Colon (tissue), 2 donors: ENCODE results near the gene OOSP4B.
"Not testable (repeated sequence)": the region's sequence is repeated elsewhere in the genome, so short reads cannot be mapped to it uniquely, and the experiment has no call there.

Source experiments
- FAIRE-seq: peaks from 2 replicates; lab custom pipeline; 2012; peaks lifted over from hg19 to GRCh38; lab: Jason Lieb, UNC
- donor health status: control.
- donor health status: control.

Gene OOSP4B

DNA sequence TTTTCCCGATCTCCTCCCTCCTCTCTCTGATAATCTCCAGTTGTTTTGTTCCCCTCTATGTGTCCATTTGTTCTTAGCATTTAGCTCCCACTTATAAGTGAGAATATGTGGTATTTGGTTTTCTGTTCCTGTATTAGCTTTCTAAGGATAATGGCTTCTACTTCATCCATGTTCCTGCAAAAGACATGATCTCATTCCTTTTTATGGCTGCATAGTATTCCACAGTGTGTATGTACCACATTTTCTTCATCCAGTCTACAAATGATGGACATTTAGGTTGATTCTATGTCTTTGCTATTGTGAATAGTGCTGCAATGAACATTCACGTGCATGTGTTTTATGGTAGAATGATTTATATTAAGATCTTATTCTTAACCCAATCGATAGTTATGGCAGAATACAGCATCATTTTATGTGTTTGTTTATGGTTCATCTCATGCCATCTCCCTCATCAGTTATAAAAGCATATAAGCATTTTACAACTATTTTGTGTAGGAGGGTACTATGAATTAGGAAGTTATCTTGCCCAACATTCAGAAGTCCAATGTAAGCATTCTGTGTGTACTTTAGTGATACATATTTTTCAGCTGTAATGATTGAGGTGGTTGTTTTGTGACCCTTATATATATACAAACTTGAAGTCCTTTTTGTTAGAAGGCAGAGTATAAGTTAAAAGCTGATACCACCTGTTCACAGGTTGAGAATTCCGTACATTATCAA, 42.7 kb downstream of the OOSP4B start:
- FAIRE-seq: no peak

- FAIRE-seq: no peak
Measured at GRCh38 chr11:60064111-60064510, 47.1 kb downstream of the OOSP4B start.

- FAIRE-seq: no peak
Measured at GRCh38 chr11:60065801-60066200, 48.8 kb downstream of the OOSP4B start.

DNA sequence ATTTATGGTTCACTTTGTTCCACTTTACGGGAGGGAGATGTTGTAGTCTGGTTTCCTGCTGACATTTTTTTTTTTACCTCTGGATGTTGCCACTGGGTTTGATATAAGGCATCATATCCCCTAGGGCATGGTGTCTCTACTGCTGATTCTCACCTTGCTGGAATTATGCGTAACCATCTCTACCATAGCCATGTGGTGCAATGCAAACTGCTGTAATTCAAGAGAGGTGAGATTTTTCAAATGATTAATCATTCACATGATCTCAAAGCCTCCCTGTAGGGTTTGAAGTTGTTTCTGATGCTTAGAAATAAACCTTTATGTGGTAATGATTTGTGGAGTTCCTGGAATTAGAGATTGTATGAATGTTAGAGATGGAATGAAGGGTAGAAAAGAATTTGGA, 52.5 kb downstream of the OOSP4B start:
- FAIRE-seq: no peak

DNA sequence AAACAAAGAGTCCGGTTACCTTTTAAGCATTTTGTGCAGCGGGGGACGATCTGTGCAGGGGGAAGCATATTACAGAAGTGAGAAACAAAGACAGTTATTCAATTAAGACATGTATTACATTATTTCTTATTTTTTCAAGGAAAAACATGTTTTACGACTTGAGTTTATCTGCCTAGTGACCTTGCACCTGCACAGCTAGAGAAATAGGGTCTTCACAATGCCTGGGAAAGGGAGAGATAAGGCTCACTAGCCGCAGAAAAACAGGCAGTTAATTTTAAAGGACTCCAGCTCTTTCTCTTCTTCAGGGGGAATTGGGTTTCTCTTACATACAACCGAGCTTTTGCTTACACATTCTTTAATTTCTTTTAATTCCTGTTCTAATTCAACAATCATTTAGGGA, 54.7 kb downstream of the OOSP4B start:
- not testable (repeated sequence) for FAIRE-seq

DNA sequence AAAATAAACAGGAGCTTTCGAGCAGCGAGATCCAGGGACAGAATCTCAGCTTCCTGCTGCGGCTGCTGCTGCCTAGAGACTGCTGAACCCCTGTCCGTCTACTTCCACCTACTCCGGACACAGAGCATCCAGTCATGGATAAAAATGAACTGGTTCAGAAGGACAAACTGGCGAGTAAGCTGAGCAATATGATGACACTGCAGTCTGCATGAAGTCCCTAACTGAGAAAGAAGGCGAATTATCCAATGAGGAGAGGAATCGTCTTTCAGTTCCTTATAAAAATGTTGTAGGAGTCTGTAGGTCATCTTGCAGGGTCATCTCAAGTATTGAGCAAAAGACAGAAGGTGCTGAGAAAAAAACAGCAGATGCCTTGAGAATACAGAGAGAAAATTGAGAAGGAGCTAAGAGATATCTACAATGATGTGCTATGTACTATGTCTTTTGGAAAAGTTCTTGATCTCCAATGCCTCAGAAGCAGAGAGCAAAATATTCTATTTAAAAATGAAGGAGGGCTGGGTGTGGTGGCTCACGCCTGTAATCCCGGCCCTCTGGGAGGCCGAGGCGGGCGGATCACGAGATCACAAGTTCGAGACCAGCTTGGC, 60.3 kb downstream of the OOSP4B start:
- no peak for FAIRE-seq

DNA sequence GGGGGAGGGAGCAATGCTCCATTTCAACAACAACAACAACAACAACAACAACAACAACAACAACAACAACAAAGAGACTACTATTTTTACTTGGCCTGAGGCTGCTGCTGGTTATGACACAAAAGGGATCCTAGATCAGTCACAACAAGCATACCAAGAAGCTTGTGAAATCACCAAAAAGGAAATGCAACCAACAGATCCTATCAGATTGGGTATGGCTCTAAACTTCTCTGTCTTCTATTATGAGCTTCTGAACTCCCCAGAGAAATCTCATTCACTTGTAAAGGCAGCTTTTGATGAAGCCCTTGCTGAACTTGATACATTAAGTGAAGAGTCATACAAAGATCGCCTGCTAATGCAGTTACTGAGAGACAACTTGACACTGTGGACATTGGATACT, 61.0 kb downstream of the OOSP4B start:
- no peak for FAIRE-seq

GRCh38 chr11:60078745-60079144, 61.8 kb downstream of the OOSP4B start:
- no peak for FAIRE-seq

DNA sequence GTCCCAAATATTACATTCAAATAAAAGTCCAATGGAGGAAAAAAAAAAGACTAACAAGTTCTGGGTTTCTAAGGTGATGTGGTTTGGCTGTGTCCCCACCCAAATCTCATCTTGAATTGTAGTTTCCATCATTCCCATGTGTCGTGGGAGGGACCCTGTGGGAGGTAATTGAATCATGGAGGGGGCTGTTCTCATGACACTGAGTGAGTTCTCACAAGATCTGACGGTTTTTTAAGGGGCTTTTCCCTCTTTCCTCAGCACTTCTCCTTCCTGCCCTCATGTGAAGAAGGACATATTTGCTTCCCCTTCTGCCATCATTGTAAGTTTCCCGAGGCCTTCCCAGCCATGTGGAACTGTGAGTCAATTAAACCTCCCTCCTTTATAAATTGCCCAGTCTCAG, 63.6 kb downstream of the OOSP4B start:
- no peak for FAIRE-seq
